HepG2 (cell line): ENCODE measurements around the gene CCDC97. TPM values are rescaled to one million over a fixed set of nuclear protein-coding genes. Genes with fewer than 3 reads are reported as not detected.

Experiments
- BCL6 ChIP-seq: IDR thresholded peaks from 2 replicates; pipeline ENCODE4 v1.6.1; 2016; ENCODE audit warnings: missing genetic modification reagents, missing compliant biosample characterization
- EED ChIP-seq: sonication (generic); formaldehyde crosslinking; IDR thresholded peaks from 2 replicates; pipeline ENCODE4 v1.5.0; 2020; ENCODE audit warnings: mild to moderate bottlenecking, missing genetic modification reagents
- ELF1 ChIP-seq: sonication (generic); formaldehyde crosslinking; IDR thresholded peaks from 2 replicates; pipeline ENCODE4 v1.4.0; 2020; ENCODE audit warnings: missing genetic modification reagents
- FOSL1 ChIP-seq: sonication (generic); formaldehyde crosslinking; IDR thresholded peaks from 2 replicates; pipeline ENCODE4 v1.9.0; 2021; ENCODE audit warnings: missing genetic modification reagents, borderline replicate concordance
- HOXA3 ChIP-seq: sonication (generic); formaldehyde crosslinking; IDR thresholded peaks from 2 replicates; pipeline ENCODE4 v1.5.0; 2020; ENCODE audit warnings: missing genetic modification reagents
- MAFK ChIP-seq, 2 experiments: IDR thresholded peaks in 1 of 2; conservative IDR thresholded peaks in 1 of 2; 2 replicates each; pipeline ENCODE4 v1.6.1; 2011; ENCODE audit warnings: improper control_type of control experiment in 2 of 2, low read length in 2 of 2
- MED8 ChIP-seq: sonication (generic); formaldehyde crosslinking; IDR thresholded peaks from 2 replicates; pipeline ENCODE4 v1.8.1; 2023; ENCODE audit warnings: mild to moderate bottlenecking, missing genetic modification reagents; ENCODE audit not compliant: insufficient replicate concordance
- MTF2 ChIP-seq: sonication (generic); formaldehyde crosslinking; IDR thresholded peaks from 2 replicates; pipeline ENCODE4 v1.5.0; 2020; ENCODE audit warnings: missing genetic modification reagents, borderline replicate concordance
- PITX1 ChIP-seq: sonication (generic); formaldehyde crosslinking; IDR thresholded peaks from 2 replicates; pipeline ENCODE4 v1.5.1; 2020; ENCODE audit warnings: mild to moderate bottlenecking, missing genetic modification reagents
- RBFOX2 ChIP-seq: fragments of 200-400 bp; formaldehyde crosslinking; IDR thresholded peaks from 2 replicates; pipeline ENCODE4 v1.6.1; 2017; ENCODE audit warnings: low read depth, mild to moderate bottlenecking, low read length
- ZFP82 ChIP-seq: sonication (generic); formaldehyde crosslinking; IDR thresholded peaks from 2 replicates; pipeline ENCODE4 v1.5.1; 2020; ENCODE audit warnings: mild to moderate bottlenecking, missing genetic modification reagents, borderline replicate concordance
- ZNF12 ChIP-seq: sonication (generic); formaldehyde crosslinking; IDR thresholded peaks from 2 replicates; pipeline ENCODE4 v1.5.0; 2020; ENCODE audit warnings: missing genetic modification reagents
- ZNF180 ChIP-seq: sonication (generic); formaldehyde crosslinking; IDR thresholded peaks from 2 replicates; pipeline ENCODE4 v1.4.0; 2020; ENCODE audit warnings: low read depth, missing genetic modification reagents, borderline replicate concordance
- ZNF264 ChIP-seq: sonication (generic); formaldehyde crosslinking; IDR thresholded peaks from 2 replicates; pipeline ENCODE4 v1.4.0; 2020; ENCODE audit warnings: missing genetic modification reagents
- ZNF296 ChIP-seq: sonication (generic); formaldehyde crosslinking; conservative IDR thresholded peaks from 2 replicates; pipeline ENCODE4 v1.5.0; 2020; ENCODE audit warnings: mild to moderate bottlenecking, missing genetic modification reagents
- ZNF709 ChIP-seq: sonication (generic); formaldehyde crosslinking; IDR thresholded peaks from 2 replicates; pipeline ENCODE4 v1.5.0; 2020; ENCODE audit warnings: mild to moderate bottlenecking, missing genetic modification reagents
- ZNF772 ChIP-seq: sonication (generic); formaldehyde crosslinking; IDR thresholded peaks from 2 replicates; pipeline ENCODE4 v1.5.0; 2020; ENCODE audit warnings: mild to moderate bottlenecking, missing genetic modification reagents
- polyA plus RNA-seq, 8 experiments: library from polyadenylated mRNA; depleted of rRNA in 3 of 8; stranded (reverse) in 7 of 8; unstranded in 1 of 8; fragments of >200 nt; fragmentation: Illumina TruSeq in 4 of 8; extraction: Trizol in 4 of 8; gene quantifications; 2 replicates each; pipeline versions ENCODE4 v1.2.1 to v1.2.3, GENCODE V29; 2011 to 2016; ENCODE audit warnings: low read depth in 4 of 8, missing spikeins in 1 of 8, mixed read lengths in 1 of 8; ENCODE audit not compliant: insufficient read depth in 1 of 8
- total RNA-seq, 5 experiments: library from RNA; depleted of rRNA; stranded (reverse); fragments of >200 nt; fragmentation: Illumina TruSeq; extraction: Trizol; gene quantifications; 2 replicates each; pipeline ENCODE4 v1.2.3, GENCODE V29; 2016; ENCODE audit warnings: low read depth in 1 of 5
- TF ChIP-seq, protein P1 (sequence below): sonication (generic); formaldehyde crosslinking; IDR thresholded peaks from 2 replicates; pipeline ENCODE4 v1.8.0; 2022; ENCODE audit warnings: mild to moderate bottlenecking, missing genetic modification reagents, borderline replicate concordance
- TF ChIP-seq, protein P2 (sequence below): sonication (generic); formaldehyde crosslinking; IDR thresholded peaks from 2 replicates; pipeline ENCODE4 v1.5.0; 2020; ENCODE audit warnings: missing genetic modification reagents
- TF ChIP-seq, protein P3 (sequence below): sonication (generic); IDR thresholded peaks from 2 replicates; pipeline ENCODE4 v1.6.1; 2016; ENCODE audit warnings: low read depth, borderline replicate concordance
- TF ChIP-seq, protein P4 (sequence below): sonication (generic); formaldehyde crosslinking; IDR thresholded peaks from 2 replicates; pipeline ENCODE4 v1.5.1; 2020; ENCODE audit warnings: mild to moderate bottlenecking, moderate library complexity, missing genetic modification reagents
- TF ChIP-seq, protein P5 (sequence below): sonication (generic); formaldehyde crosslinking; IDR thresholded peaks from 2 replicates; pipeline ENCODE4 v1.4.0; 2020; ENCODE audit warnings: missing genetic modification reagents, mild to moderate bottlenecking, borderline replicate concordance

Gene CCDC97
- total and polyA plus RNA-seq, 2 of the 13 experiments (the other 11 are each of a cell fraction or from before 2014, with no cell fraction given) = 6.2 to 7.3 TPM

DNA sequence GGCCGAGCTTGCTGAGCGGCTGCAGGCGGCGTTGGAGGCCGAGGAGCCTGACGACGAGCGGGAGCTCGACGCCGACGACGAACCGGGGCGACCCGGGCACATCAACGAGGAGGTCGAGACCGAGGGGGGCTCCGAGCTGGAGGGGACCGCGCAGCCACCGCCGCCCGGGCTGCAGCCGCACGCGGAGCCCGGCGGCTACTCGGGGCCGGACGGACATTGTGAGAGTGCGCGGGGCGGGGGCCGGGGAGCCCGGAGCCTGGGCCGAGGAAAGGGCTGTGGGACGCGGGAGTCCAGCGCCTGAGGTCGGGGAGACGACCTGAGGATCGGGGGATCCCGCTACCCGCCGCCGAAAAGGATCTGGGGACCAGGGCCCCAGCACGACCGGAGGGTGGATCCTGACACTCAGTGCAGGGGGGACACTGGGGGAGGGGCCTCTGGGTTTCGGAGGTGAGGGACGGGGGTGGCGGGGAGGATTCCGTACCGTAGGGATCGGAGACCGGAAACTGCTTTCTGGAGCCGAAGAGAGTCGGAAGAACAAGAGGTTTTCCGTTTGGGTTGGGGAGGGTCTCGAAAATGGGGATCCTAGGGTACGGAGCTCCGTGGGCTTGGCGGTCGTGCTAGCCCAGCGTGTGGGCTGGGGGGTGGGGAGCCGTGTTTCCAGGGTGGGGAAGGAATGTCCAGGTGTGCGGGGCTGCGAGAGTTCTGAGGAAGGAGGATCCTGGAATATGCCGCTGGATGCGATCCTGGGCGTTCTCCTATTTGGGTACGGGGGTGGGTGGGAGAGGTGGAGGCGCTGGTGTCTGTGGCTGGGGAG is 45.2 kb upstream of the CCDC97 start (continued):
- no peak for TF ChIP-seq BCL6 (CRISPR knock-in tag)
- no peak for TF ChIP-seq FOSL1 (CRISPR knock-in tag)
- no peak for TF ChIP-seq ELF1 (CRISPR knock-in tag)
- no peak for TF ChIP-seq ZNF12 (CRISPR knock-in tag)
- no peak for TF ChIP-seq MTF2
- TF ChIP-seq MED8 = no peak
- no peak for TF ChIP-seq ZNF180 (CRISPR knock-in tag)
- TF ChIP-seq RBFOX2 = peak; percentile 92
- TF ChIP-seq, protein P1, sequence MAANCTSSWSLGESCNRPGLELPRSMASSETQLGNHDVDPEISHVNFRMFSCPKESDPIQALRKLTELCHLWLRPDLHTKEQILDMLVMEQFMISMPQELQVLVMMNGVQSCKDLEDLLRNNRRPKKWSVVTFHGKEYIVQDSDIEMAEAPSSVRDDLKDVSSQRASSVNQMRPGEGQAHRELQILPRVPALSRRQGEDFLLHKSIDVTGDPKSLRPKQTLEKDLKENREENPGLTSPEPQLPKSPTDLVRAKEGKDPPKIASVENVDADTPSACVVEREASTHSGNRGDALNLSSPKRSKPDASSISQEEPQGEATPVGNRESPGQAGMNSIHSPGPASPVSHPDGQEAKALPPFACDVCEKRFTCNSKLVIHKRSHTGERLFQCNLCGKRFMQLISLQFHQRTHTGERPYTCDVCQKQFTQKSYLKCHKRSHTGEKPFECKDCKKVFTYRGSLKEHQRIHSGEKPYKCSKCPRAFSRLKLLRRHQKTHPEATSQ (CRISPR knock-in tag) = no peak
- peak; percentile 79 for TF ChIP-seq ZFP82 (CRISPR knock-in tag)
- TF ChIP-seq, protein P2, sequence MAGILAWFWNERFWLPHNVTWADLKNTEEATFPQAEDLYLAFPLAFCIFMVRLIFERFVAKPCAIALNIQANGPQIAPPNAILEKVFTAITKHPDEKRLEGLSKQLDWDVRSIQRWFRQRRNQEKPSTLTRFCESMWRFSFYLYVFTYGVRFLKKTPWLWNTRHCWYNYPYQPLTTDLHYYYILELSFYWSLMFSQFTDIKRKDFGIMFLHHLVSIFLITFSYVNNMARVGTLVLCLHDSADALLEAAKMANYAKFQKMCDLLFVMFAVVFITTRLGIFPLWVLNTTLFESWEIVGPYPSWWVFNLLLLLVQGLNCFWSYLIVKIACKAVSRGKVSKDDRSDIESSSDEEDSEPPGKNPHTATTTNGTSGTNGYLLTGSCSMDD (CRISPR knock-in tag) = no peak
- TF ChIP-seq HOXA3 (CRISPR knock-in tag) = no peak
- TF ChIP-seq ZNF709 (CRISPR knock-in tag) = peak; percentile 76; the same call in 1 of the 2 replicates
- no peak; the same call in 1 of the 2 replicates for TF ChIP-seq ZNF772
- 0 out of 2 replicates have a peak, but pooled peaks have one; percentile 63 for TF ChIP-seq EED (CRISPR knock-in tag)
- TF ChIP-seq MAFK (conservative IDR thresholded peaks at IDR 0.05 in 1 of 2, IDR thresholded peaks at IDR 0.05 in 1 of 2; ENCODE audit: low read length in 2 of 2) = no peak
- TF ChIP-seq, protein P3, sequence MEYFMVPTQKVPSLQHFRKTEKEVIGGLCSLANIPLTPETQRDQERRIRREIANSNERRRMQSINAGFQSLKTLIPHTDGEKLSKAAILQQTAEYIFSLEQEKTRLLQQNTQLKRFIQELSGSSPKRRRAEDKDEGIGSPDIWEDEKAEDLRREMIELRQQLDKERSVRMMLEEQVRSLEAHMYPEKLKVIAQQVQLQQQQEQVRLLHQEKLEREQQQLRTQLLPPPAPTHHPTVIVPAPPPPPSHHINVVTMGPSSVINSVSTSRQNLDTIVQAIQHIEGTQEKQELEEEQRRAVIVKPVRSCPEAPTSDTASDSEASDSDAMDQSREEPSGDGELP = no peak
- TF ChIP-seq, protein P4, sequence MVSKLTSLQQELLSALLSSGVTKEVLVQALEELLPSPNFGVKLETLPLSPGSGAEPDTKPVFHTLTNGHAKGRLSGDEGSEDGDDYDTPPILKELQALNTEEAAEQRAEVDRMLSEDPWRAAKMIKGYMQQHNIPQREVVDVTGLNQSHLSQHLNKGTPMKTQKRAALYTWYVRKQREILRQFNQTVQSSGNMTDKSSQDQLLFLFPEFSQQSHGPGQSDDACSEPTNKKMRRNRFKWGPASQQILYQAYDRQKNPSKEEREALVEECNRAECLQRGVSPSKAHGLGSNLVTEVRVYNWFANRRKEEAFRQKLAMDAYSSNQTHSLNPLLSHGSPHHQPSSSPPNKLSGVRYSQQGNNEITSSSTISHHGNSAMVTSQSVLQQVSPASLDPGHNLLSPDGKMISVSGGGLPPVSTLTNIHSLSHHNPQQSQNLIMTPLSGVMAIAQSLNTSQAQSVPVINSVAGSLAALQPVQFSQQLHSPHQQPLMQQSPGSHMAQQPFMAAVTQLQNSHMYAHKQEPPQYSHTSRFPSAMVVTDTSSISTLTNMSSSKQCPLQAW (CRISPR knock-in tag) = no peak
- TF ChIP-seq, protein P5, sequence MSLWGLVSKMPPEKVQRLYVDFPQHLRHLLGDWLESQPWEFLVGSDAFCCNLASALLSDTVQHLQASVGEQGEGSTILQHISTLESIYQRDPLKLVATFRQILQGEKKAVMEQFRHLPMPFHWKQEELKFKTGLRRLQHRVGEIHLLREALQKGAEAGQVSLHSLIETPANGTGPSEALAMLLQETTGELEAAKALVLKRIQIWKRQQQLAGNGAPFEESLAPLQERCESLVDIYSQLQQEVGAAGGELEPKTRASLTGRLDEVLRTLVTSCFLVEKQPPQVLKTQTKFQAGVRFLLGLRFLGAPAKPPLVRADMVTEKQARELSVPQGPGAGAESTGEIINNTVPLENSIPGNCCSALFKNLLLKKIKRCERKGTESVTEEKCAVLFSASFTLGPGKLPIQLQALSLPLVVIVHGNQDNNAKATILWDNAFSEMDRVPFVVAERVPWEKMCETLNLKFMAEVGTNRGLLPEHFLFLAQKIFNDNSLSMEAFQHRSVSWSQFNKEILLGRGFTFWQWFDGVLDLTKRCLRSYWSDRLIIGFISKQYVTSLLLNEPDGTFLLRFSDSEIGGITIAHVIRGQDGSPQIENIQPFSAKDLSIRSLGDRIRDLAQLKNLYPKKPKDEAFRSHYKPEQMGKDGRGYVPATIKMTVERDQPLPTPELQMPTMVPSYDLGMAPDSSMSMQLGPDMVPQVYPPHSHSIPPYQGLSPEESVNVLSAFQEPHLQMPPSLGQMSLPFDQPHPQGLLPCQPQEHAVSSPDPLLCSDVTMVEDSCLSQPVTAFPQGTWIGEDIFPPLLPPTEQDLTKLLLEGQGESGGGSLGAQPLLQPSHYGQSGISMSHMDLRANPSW (CRISPR knock-in tag) = no peak
- 0 out of 2 replicates have a peak, but pooled peaks have one; percentile 80 for TF ChIP-seq ZNF296 (CRISPR knock-in tag)
- TF ChIP-seq PITX1 (CRISPR knock-in tag) = peak; percentile 11; the same call in 1 of the 2 replicates
- no peak for TF ChIP-seq ZNF264 (CRISPR knock-in tag)
